Kidney (tissue), 14 donors: ENCODE results near the gene MYO9B. TPM values are rescaled to one million over a fixed set of nuclear protein-coding genes. Genes with fewer than 3 reads are reported as not detected.

Experiments
- DNase-seq, 5 donors: peaks; one replicate each; pipeline ENCODE4 v3.0.0-alpha.2; 2013 to 2020
- FAIRE-seq: peaks from 2 replicates; lab custom pipeline; 2012; peaks lifted over from hg19 to GRCh38; lab: Jason Lieb, UNC
- H3K27ac ChIP-seq, 2 donors: one replicate each; pipeline ENCODE4 v1.7.0; 2013; ENCODE audit warnings: low read depth in 2 of 2, low read length in 2 of 2, inconsistent platforms in 1 of 2
- H3K27me3 ChIP-seq: one replicate; pipeline ENCODE4 v1.7.1; 2013; ENCODE audit warnings: low read length, inconsistent platforms; ENCODE audit not compliant: control insufficient read depth, insufficient read depth
- H3K36me3 ChIP-seq, 3 donors: one replicate each; pipeline versions ENCODE4 v1.7.0 to v1.7.1; 2013; ENCODE audit warnings: low read length in 3 of 3, control low read depth in 1 of 3, inconsistent platforms in 1 of 3; ENCODE audit not compliant: insufficient read depth in 3 of 3, control insufficient read depth in 2 of 3
- H3K4me1 ChIP-seq, 3 donors: one replicate each; pipeline versions ENCODE4 v1.7.0 to v1.7.1; 2013; ENCODE audit warnings: low read length in 3 of 3, inconsistent platforms in 1 of 3, low read depth in 1 of 3; ENCODE audit not compliant: control insufficient read depth in 2 of 3, insufficient read depth in 2 of 3
- H3K4me3 ChIP-seq, 3 donors: one replicate each; pipeline versions ENCODE4 v1.7.0 to v1.8.1; 2013; ENCODE audit warnings: low read length in 3 of 3, control low read depth in 1 of 3, inconsistent platforms in 1 of 3
- H3K9ac ChIP-seq, 3 donors: one replicate each; pipeline versions ENCODE4 v1.7.0 to v1.7.1; 2013; ENCODE audit warnings: low read length in 3 of 3, control low read depth in 1 of 3, inconsistent platforms in 1 of 3
- H3K9me3 ChIP-seq, 3 donors: one replicate each; pipeline versions ENCODE4 v1.7.0 to v1.7.1; 2013; ENCODE audit warnings: low read length in 3 of 3, control low read depth in 1 of 3, inconsistent platforms in 1 of 3; ENCODE audit not compliant: control insufficient read depth in 2 of 3, insufficient read depth in 1 of 3
- CTCF ChIP-seq: IDR thresholded peaks from 3 replicates; pipeline ENCODE4 v1.5.1; 2012; ENCODE audit warnings: mild to moderate bottlenecking, moderate library complexity, borderline replicate concordance; ENCODE audit not compliant: insufficient read depth; ENCODE audit errors: extremely low read depth
- intact Hi-C: fragments of 100-400 bp; cut with DNase I; formaldehyde crosslinking; loops from one replicate; pipeline ENCODE4 v1.11.1; 2022
- polyA plus RNA-seq: library from polyadenylated mRNA; stranded (reverse); fragments of 350-450 nt; fragmentation: Illumina TruSeq; extraction: RNeasy Lipid Tissue Mini Kit (QIAGEN cat#74804); gene quantifications from one replicate; pipeline ENCODE4 v1.2.3, GENCODE V29; 2014; ENCODE audit warnings: low read depth, low replicate concordance; ENCODE audit not compliant: insufficient read depth
- total RNA-seq: library from RNA; stranded (reverse); fragmentation: NEBNext Ultra II Directional; extraction: Animal tissue kit (Norgen Biotek cat#: 25700); gene quantifications from one replicate; pipeline ENCODE4 v1.2.1, GENCODE V29; 2021
- donor health status: control.
- donor health status: control.
- donor health status: control.
- donor health status: control.
- donor health status: control.
- donor health status: DM: yes; HTN: yes; CAD: no.
- donor health status: Normal renal cell carcinoma (clear cell type).

The MYO9B gene
- total and polyA plus RNA-seq, 2 donors from 2014 or later, result 14.7 to 68.1 TPM

DNA sequence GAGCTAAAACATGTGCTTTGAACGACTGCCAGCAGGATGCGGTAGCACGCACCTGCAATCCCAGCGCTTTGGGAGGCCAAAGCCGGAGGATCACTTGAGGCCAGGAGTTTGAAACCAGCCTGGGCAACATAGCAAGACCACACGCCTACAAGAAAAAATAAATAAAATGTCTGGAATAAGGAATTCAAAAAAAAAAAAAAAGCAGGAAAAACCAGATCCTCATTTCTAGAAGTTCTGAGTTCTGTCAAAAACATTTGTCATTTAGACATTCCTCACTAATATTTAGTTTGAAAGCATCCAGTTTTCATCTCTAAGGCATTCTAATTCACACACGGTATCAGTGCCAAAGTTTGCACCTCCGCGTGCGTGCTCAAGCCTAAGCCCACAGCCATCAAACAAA lies 102.7 kb downstream of the MYO9B start:
- Histone ChIP-seq H3K9me3 (no peaks in the 10 kb centered on the region), H3K36me3 (peaks cover 2 to 7% (median 4%) of the 10 kb centered on the region in 3 donors), H3K4me3 (no peak overlapping the region), H3K4me1 (no peaks in the 10 kb centered on the region), H3K27me3 (no peaks in the 10 kb centered on the region), H3K27ac (no peak overlapping the region), H3K9ac (no peak overlapping the region)
- FAIRE-seq (no peak), DNase-seq (no peak)
- TF ChIP-seq CTCF, result no peak
- intact Hi-C loops, result no loop called here

- peaks cover 2 to 7% (median 4%) of the 10 kb centered on the region in 3 donors for H3K36me3 ChIP-seq
- intact Hi-C loops, result no loop called here
- no peak overlapping the region for H3K4me3 ChIP-seq
- H3K9me3 ChIP-seq, result no peaks in the 10 kb centered on the region
- no peak for FAIRE-seq
- H3K27ac ChIP-seq, result no peak overlapping the region
- H3K4me1 ChIP-seq, result no peaks in the 10 kb centered on the region
- H3K9ac ChIP-seq, result no peak overlapping the region
- no peaks in the 10 kb centered on the region for H3K27me3 ChIP-seq
- no peak for DNase-seq
- TF ChIP-seq CTCF, result no peak
Observed at GRCh38 chr19:17180997-17181702, 105.6 kb downstream of the MYO9B start.

GRCh38 chr19:17183271-17183761 lies 107.7 kb downstream of the MYO9B start:
- intact Hi-C loops, result no loop called here
- Histone ChIP-seq H3K36me3 (peaks cover 2 to 8% (median 7%) of the 10 kb centered on the region in 3 donors), H3K27me3 (no peaks in the 10 kb centered on the region), H3K4me1 (no peaks in the 10 kb centered on the region), H3K9me3 (no peaks in the 10 kb centered on the region), H3K9ac (no peak overlapping the region), H3K27ac (no peak overlapping the region), H3K4me3 (no peak overlapping the region)
- no peak for FAIRE-seq
- TF ChIP-seq CTCF, result no peak
- DNase-seq, result no peak
